8988T (cell line): Measurements from ENCODE around the gene SFXN3.

Source experiments
- DNase-seq: peaks from one replicate; pipeline ENCODE4 v3.0.0; 2011

Gene SFXN3, protein sequence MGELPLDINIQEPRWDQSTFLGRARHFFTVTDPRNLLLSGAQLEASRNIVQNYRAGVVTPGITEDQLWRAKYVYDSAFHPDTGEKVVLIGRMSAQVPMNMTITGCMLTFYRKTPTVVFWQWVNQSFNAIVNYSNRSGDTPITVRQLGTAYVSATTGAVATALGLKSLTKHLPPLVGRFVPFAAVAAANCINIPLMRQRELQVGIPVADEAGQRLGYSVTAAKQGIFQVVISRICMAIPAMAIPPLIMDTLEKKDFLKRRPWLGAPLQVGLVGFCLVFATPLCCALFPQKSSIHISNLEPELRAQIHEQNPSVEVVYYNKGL

DNA sequence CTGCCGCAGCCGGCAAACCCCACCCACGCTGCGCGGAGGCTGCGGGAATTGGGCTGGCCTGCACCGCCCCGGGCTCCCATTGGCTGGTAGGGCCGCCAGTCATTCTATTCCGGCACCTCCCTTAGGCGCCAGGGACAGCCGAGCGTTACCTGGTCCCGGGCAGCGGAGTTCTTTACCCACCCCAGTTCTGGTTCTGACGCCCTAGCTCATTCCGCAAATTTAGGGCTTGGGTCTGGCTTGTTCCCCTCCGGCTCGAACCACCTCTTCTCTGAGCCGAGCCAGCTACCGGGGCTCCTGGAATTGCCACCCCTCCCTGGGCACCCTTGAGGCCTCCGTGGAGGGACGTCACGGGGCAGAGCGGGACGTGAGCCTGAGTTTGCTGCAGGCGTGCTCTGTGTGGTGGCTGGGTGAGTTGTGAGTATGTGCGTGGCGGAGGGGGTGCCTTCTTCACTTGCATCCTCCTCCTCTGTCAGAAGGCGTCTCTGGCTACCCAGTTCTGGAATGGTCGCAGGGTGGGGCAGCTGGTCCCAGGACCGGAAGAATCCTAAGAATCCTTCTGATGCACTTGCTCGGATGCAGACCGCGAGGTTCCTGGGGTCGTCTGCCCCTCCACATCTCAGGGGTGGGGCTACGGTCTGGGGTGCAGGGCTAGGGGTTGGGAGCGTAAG lies at the start of gene SFXN3, which contains the start of gene PDZD7:
Gene SFXN3, plus strand, starts transcription at position 107 of the 668 bp plus-strand sequence. CDS start 3,461 bp downstream, outside the sequence.
Gene PDZD7, minus strand, starts transcription at position 2 of the 668 bp plus-strand sequence. CDS start 910 bp downstream, outside the sequence.
- peak; percentile 93 for DNase-seq

DNA sequence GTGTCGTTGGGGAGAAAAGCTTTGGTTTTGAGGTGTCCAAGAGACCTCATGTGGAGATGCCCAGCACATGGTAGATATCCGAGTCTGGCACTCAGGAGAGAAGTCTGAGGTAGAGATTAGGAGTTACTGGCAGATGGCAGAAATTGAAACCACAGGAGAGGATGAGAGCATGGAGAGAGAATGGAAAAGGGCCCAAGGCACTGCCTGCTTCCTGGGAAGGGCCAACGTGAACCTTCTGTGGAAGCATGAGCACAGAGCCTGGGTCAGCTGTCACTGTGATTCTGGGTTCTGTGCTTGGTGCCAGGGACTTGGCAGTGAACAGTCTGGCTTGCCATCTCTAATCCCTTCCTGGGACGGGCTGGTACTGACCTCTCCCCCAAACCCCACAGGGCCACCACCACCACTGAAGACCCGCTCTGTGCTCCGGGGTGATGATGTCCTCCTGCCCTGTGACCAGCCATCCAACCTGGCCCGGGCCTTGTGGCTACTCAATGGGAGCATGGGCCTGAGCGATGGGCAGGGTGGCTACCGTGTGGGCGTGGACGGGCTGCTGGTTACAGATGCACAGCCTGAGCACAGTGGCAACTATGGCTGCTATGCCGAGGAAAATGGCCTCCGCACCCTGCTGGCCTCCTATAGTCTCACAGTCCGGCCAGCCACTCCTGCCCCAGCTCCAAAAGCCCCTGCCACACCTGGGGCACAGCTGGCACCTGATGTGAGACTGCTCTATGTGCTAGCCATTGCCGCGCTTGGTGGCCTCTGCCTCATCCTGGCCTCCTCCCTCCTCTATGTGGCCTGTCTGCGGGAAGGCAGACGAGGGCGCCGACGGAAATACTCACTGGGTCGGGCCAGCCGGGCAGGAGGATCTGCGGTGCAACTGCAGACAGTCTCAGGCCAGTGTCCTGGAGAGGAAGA lies 47.9 kb upstream of the SFXN3 start:
- no peak for DNase-seq

DNA sequence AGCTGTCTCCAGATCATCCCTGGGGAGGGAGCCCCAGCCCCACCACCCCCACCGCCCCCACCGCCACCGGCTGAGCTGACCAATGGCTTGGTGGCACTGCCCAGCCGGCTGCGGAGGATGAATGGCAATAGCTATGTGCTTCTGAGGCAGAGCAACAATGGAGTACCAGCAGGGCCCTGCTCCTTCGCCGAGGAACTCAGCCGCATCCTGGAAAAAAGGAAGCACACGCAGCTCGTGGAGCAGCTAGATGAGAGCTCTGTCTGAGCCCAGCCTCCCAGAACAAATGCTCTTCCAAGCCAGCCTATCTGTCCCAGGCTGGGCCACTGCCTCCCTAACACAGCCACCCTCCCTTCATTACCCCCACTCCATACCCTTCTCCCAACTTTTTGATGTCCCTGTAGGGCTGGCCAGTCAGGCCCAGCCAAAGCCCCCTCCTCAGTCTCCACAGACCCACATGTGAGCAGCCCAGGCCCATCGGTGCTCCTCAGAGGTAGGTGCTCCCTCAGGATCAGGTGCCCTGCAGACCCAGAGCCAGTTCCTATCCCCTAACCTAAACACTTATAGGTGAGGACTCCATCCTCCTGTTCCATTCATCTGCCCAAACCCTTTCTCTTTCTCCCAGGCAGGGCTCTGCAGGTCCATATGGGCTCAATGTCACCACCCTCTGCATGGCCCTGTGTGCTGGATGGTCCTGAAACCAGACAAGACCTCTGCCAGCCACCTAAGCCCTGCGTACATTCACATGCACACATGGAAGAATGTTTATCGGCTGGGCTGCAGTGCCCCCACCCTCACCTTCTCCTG lies 47.0 kb upstream of the SFXN3 start:
- no peak for DNase-seq

DNA sequence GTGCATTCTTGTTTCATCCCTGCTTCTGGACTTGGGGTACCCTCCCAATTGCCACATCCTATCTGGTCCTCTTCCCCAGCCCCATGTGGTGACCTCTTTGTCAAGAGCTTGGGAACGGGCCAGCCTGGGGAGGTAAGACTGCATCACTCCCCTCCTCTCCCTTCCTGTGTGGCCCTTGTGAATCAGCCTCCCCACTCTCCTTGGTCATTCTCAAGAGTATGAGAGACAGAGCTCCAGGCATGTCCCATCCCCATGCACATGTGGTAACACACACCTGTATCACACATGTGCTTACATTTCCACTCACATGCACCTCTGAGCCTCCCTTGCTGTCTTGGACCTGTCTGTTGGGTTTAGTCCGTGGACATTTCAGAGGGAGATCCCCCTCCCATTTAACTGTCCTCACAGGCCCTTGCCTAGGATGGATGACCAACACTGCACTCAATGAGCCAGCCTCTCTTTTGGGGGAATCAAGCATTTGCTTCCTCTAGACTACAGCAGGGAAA lies 46.3 kb upstream of the SFXN3 start:
- no peak for DNase-seq

DNA sequence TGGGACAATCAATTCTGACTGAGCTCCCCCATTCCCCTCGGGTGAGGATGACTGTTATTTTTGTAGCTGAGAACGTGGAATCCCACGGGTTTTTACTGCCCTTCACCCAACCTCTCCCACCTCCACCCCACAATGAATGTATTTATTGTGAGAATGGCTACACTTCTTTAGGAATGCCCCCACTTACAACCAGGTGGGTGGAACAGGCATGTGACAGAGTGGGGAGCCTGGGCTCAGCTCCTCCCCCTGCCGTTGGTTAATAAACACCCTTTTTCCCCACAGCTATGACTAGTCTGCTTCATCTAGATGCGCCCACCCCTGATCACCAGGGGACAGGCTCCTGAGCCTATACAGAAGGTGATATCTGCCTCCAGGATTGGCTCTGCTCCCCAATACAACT lies 45.7 kb upstream of the SFXN3 start:
- DNase-seq: no peak

DNA sequence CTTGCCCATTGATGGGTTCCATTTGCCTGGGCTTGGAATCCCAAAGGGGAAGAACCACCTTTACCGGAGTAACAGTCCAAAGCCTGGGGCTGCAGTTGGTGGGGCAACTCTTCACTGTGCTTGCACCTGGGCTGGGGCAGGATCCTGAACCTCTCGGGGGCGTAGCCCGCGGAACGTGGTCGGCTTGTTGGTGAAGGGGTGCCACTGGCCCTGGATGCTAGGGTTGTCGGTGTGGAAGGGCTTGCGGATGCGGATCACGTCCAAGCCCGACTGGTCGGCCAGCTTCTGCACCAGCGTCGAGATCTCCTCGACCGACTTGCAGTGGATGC lies 44.4 kb upstream of the SFXN3 start:
- no peak for DNase-seq

DNA sequence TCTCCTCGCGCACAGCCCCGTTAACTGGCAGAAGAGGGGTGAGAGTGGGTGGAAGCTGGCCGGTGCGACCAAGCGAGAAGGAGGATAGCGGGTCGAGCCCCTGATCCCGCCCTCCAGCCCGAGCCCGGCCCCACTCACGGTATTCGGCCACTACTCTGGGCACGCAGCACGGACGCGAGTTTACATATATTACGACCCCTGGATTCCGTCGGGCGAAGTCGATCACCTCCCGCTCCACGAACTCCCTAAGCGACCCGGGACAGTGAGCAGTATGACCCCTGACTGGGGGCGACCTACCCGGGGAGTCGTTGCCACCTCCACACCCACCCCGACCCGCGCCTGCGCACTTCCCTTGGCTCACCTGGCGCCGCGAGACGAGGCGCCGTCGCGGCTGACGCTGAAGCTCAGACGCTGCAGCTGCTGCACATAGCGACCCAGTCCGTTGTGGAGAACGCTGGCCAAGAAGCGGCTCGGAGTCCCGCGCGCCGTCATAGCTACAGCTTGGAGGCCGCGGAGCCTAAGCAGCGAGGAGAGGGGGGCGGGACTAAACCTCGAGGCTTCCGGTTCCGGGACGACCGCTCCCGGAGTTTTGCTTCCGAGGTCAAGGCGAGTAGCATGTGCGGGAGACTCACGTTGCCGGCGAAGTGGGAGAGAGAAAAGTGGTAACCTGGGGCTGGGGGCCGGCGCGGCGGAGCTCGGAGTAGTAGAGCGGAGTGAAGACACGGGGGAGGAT lies 43.9 kb upstream of the SFXN3 start, which contains the start of the genes MRPL43 and TWNK:
Gene MRPL43, minus strand, starts transcription at position 546 of the 733 bp plus-strand sequence. Its CDS starts 54 bp downstream, at position 492.
Gene TWNK, plus strand, starts transcription at position 592 of the 733 bp plus-strand sequence. CDS start 668 bp downstream, outside the sequence.
- peak; percentile 80 for DNase-seq

DNA sequence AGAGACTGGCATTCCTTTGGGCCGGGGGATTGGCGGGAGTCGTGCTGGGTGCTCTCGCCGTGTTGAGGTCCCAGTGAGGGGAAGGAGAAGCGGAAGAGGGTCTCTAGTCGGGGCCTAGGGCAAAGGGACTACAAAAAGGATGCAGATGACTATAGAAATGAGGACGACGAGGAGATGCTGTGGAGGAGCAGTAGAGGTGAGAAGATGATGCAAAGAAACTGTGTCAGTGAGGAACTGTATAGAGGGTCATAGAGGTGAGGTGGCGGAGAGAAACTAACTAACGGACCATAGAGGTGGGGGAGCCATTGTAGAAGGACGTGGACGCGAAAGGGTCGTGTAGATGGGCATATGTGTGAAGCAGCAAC lies 43.4 kb upstream of the SFXN3 start:
- no peak for DNase-seq

DNA sequence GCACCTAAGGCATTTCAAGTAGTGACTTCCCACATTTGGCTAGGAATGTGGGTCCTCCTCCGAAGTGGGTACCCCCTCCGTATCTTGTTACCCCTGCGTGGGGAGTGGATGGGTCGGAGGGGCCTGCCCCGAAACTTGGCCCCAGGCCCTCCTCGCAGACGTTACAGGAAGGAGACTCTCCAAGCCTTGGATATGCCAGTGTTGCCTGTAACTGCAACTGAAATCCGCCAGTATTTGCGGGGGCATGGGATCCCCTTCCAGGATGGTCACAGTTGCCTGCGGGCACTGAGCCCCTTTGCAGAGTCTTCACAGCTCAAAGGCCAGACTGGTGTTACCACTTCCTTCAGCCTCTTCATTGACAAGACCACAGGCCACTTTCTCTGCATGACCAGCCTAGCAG lies 42.9 kb upstream of the SFXN3 start:
- DNase-seq: no peak

DNA sequence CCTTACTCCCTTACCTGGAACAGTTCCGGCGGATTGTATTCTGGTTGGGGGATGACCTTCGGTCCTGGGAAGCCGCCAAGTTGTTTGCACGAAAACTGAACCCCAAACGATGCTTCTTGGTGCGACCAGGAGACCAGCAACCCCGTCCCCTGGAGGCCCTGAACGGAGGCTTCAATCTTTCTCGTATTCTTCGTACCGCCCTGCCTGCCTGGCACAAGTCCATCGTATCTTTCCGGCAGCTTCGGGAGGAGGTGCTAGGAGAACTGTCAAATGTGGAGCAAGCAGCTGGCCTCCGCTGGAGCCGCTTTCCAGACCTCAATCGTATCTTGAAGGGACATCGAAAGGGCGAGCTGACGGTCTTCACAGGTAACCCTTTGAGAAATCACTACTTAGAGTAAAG lies 41.9 kb upstream of the SFXN3 start:
- no peak for DNase-seq

DNA sequence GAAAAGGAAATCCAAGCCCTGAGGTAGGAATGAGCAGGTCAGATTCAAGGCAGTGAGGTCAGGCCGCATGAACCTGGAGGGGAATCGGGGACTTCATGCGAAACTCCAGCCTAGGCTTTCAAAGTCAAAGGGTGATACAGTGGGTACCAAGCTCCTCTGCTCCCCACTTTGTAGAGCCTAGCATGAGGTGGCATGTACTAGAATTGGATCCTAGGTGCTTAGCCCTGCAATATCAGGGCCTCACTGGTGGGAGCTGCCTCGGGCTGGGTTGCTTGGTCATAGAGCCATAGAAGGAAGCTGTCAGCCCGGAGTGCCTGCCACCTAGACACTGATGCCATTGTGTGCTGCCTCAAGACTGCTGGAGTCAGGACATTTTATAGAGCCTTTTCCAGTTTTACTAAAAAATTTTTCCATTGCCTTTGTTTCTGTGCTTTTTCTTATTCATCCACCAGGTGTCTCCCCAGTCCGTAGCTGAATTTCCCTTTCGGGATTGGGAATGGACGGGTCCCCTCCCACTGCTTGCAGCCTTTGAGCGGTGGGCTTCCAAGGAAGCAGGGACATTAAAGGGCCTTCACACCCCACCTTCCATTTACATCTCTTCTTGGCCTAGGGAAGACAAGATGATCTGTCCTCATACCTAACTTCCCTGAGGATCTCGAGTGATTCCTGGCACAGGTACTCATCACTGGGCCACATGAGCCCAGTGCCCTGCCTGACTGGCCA lies 36.9 kb upstream of the SFXN3 start:
- DNase-seq: no peak

DNA sequence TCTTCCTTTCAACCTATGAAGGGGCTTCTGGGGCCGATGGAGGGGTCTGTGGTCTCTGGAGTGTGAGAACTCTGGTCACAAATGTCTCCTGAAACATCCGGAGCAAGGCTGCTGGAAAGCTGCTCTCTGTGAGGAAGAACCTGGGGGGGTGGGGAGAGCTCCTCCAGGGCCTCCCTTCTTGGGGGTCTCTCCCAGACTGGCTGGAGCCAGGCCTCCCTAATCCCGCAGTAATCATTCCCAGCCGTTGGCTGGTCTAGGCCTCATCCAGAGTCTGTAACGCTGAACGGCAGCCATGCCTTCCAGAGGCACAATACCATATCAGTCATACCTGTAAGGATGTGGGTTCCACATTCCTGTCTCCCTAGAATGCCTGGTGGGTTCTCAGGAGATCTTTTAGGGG lies 35.9 kb upstream of the SFXN3 start:
- no peak for DNase-seq

DNA sequence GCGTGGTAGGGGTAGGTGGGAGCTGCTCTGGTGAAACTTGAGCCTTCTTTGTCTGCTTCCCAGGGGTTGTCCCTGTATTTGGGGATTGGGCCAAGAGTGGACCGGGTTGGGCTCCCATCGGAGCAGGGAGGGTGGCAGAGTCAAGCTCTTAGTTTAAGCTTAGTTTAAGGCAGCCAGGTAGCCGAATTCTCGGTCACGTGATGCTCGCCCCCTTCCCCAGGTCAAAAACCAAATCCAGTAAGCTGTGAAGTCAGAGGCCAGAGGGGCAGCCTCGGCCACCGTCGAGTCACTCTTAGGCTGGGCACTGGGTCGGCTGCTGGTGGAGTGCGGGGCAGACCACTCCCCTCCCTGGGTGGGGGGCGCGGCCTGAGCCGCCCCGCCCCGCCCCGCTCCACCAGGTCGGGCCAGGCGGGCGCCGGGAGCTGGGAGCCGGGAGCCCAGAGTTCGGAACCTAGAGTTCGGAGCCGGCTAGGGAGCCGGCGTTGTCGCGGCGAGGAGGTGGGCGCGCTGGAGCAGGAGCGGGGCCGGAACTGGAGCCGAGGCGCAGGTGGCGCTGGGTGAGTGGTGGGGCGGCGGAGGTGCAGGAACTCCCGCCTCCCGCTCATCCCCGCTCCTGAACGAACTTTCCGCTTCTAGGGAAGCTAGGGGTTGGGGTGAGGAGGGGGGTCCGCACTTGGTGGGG lies 34.2 kb upstream of the SFXN3 start:
- DNase-seq: peak; percentile 68

DNA sequence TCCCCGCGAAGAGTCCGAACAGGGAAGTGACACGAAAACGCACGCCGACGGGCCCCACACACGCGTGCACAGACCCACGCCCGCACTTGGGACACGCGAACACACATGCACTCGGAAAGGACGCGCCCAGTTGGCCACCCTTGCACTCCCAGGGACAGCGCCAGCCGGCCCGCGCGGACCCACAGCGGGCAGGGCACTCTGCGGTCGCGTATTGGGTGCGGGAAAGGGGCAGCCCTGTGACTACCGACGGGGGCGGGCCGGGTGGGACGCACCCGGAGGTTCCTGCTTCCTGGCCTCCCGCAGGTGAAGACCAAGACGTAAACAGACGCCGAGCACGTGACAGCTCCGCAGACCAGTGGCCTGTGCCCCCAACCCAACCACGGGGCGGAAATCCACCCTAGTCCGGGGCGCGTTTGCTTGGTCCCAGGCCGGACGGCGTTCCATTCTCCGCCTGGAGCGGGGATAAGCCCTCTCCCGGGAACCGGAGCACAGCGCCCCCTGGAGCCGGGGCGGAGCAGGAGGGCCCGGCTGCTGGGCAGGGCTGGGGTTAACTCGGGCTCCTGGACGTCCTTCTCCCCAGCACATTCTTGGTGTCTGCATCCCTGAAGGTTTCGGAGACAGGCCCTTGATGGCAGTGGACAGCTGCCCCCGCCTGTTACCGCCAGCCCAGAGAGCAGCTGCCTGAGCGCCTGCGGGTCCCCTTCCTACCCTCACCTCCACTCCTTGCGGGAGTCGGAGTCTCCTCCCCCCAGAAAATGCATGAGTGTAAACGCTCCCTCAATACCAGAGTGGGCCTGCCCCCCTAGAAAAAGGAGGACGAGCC lies 33.5 kb upstream of the SFXN3 start:
- peak; percentile 96 for DNase-seq

DNA sequence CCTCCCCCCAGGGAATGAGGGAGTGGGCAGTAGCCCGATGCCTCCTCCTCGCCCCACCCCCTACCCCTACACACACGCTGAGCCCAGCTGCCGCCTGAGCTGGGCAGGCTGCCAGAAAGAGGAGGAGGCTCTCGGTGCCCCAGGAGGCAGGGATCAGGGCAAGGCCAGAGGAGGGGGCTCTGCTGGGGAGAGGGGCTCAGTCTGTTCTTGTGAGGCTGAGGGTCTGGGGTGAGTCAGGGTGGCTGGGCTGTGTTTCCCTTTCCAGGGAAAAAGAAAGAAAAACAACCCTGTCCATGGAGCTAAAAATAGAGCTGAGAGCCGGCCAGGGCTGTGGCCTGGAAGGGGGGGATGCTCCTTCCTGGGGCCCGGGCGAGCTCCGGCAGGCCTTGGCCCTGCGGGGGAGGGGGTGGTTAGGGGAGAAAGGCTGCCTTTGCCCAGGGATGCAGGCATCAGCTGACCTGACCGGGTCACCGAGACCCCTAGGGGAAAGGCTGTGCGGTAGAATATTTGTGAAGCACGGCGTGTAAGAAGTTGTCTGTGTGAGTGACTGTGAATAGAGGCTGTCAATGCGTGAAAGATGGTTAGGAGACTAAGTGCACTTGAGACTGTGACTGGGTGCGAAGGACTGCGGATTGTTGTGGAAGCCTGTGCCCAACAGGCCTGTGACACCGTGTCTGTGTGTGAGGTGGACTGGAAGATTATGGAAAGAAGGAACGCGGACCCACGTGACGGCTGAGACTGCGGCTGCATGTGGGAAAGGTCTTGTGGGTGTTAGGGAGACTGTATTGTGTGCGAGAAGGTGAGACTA lies 32.6 kb upstream of the SFXN3 start:
- DNase-seq: peak; percentile 93

DNA sequence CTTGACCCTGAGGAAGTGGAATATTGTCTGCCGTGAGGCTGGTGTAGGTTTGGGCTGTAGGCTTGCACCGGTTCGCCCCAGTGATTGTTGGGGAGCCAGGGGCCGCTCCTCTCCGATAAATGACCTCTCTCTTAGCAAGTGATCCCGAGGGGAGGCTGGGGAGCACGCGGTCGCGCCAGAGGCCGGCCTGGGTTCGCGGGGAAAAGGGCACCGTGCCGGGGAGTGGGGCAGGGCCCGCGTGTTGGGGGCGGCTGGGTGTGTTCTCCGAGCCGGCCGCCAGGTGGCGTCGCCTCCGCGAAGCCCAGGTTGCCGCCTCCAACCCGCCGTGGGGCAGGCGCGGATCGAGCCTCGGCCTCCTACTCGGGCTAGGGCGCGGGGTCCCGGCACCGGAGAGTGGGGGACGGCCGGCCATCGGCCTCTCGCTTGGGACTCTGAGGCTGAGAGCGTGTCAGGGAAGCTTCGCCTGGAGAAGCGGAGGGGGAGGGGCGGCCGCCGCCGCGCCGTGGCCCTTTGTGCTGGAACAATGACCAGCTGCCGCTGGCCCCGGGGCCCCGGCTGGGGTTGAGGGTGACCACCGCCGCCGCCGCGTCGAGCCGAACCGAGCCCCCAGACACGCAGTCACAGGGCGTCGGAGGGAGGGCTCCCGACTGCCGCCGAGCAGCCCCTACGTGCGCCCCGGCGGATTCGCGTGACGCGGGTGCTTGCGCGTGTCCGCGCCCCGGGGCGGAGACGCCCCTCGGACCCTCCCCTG lies 31.9 kb upstream of the SFXN3 start:
- peak; percentile 97 for DNase-seq

DNA sequence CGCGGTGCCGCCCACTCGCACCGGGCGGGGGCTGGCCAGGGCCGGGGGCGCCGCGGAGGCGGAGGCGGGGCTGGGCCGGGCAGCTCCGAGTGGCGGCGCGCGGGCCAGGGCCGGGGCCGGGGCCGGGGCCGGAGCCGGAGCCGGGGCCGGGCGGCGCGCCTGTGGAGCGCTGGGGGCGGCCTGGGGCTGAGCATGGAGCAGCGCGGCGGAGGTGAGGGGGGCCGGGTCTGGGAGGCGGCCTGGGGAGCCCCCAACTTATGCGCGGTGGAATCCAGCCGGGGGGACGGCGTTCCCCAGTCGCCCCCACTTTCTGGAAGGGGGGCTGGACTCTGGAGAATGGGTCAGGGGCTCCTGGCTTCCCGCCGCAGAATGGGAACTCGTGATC lies 31.3 kb upstream of the SFXN3 start, which contains the start of gene LZTS2:
Gene LZTS2, plus strand, starts transcription at position 67 of the 385 bp plus-strand sequence. CDS start 2,731 bp downstream, outside the sequence.
- DNase-seq: no peak
